Upper lobe of right lung (tissue), 1 donor: ENCODE data around the gene LMBRD2. TPM values are rescaled to one million over a fixed set of nuclear protein-coding genes. Genes with fewer than 3 reads are reported as not detected.
"Not testable (repeated sequence)": the region's sequence is repeated elsewhere in the genome, so short reads cannot be mapped to it uniquely, and the experiment has no call there.

Experiments
- ATAC-seq: fragments of 200-7000 bp; cut with Tn5 transposase; one replicate; pipeline ENCODE4 v1.9.1; 2020; ENCODE audit warnings: mild to moderate bottlenecking, moderate library complexity
- DNase-seq: peaks from one replicate; pipeline ENCODE4 v3.0.0-alpha.2; 2020
- H3K27ac ChIP-seq: fragments of 200-600 bp; one replicate; pipeline ENCODE4 v1.8.0; 2022
- H3K27me3 ChIP-seq: fragments of 200-600 bp; one replicate; pipeline ENCODE4 v1.8.0; 2022; ENCODE audit warnings: mild to moderate bottlenecking
- H3K36me3 ChIP-seq: fragments of 200-600 bp; one replicate; pipeline ENCODE4 v1.8.0; 2022
- H3K4me1 ChIP-seq: fragments of 200-600 bp; one replicate; pipeline ENCODE4 v1.8.0; 2022
- H3K4me3 ChIP-seq: fragments of 200-600 bp; one replicate; pipeline ENCODE4 v1.8.0; 2022; ENCODE audit warnings: mild to moderate bottlenecking
- H3K9me3 ChIP-seq: fragments of 200-600 bp; one replicate; pipeline ENCODE4 v1.8.0; 2022
- CTCF ChIP-seq: fragments of 200-600 bp; IDR thresholded peaks from one replicate; pipeline ENCODE4 v1.8.0; 2022; ENCODE audit warnings: antibody characterized with exemption
- intact Hi-C: fragments of 100-400 bp; cut with DNase I; formaldehyde crosslinking; loops from one replicate; pipeline ENCODE4 v1.11.0; 2022
- long read RNA-seq: library from polyadenylated mRNA; unstranded; transcript quantifications from one replicate; pipeline ENCODE4 v2.0.0, GENCODE V29; 2021
- total RNA-seq: library from RNA; stranded (reverse); fragmentation: NEBNext Ultra II Directional; extraction: Animal tissue kit (Norgen Biotek cat#: 25700); gene quantifications from one replicate; pipeline ENCODE4 v1.2.1, GENCODE V29; 2021
- donor health status: DM: no; HTN: yes; CAD: no; lungs with severe emphysema.

Gene LMBRD2
- total RNA-seq: 10.0 TPM
- long read RNA-seq, full-length matches to known transcripts: 13 of 21 reads
- long read RNA-seq, partial matches to known transcripts: 6 of 21 reads
- long read RNA-seq, other reads (novel, unspliced or antisense): 2 of 21 reads

GRCh38 chr5:36151434-36152323 lies at the start of gene LMBRD2, which contains the start of gene SKP2:
LMBRD2 (minus strand) TSS chr5:36151887; CDS start chr5:36143349, 8,538 bp downstream.
SKP2 (plus strand) TSS chr5:36152111; CDS start chr5:36152263, 152 bp downstream.
- intact Hi-C loops: no loop called here
- Histone ChIP-seq H3K27me3 (no peaks in the 10 kb centered on the region), H3K4me1 (peaks cover 34% of the 10 kb centered on the region), H3K36me3 (peaks cover 9% of the 10 kb centered on the region), H3K4me3 (peak within 1 kb of the TSS; percentile 96), H3K9me3 (no peaks in the 10 kb centered on the region), H3K27ac (peak within 1 kb of the TSS; percentile 88)
- DNase-seq (peak; percentile 99), ATAC-seq (peak; percentile 100)
- no peak for TF ChIP-seq CTCF

- Histone ChIP-seq H3K4me3 (no peak overlapping the region), H3K36me3 (peaks cover 47% of the 10 kb centered on the region), H3K27ac (no peak overlapping the region), H3K4me1 (no peaks in the 10 kb centered on the region), H3K9me3 (no peaks in the 10 kb centered on the region), H3K27me3 (no peaks in the 10 kb centered on the region)
- DNase-seq: no peak
- intact Hi-C loops: no loop called here
- ATAC-seq: no peak
- TF ChIP-seq CTCF: no peak
These were observed 48.8 kb upstream of the LMBRD2 start for GRCh38 chr5:36200513-36200912.

GRCh38 chr5:36199620-36200019 lies 47.9 kb upstream of the LMBRD2 start:
- DNase-seq (no peak), ATAC-seq (no peak)
- Histone ChIP-seq H3K4me3 (no peak overlapping the region), H3K9me3 (no peaks in the 10 kb centered on the region), H3K27ac (no peak overlapping the region), H3K27me3 (no peaks in the 10 kb centered on the region), H3K4me1 (no peaks in the 10 kb centered on the region), H3K36me3 (peaks cover 56% of the 10 kb centered on the region)
- TF ChIP-seq CTCF: no peak
- intact Hi-C loops: no loop called here

- H3K36me3 ChIP-seq: peaks cover 53% of the 10 kb centered on the region
- DNase-seq, ATAC-seq, H3K4me3 ChIP-seq, H3K4me1 ChIP-seq, H3K27me3 ChIP-seq, intact Hi-C loops, H3K27ac ChIP-seq, H3K9me3 ChIP-seq: not testable (repeated sequence)
These were observed 47.1 kb upstream of the LMBRD2 start for GRCh38 chr5:36198783-36199182.

GRCh38 chr5:36198281-36198680 lies 46.6 kb upstream of the LMBRD2 start:
- intact Hi-C loops: no loop called here
- no peak overlapping the region for H3K27ac ChIP-seq
- DNase-seq: no peak
- H3K36me3 ChIP-seq: peaks cover 53% of the 10 kb centered on the region
- no peak for TF ChIP-seq CTCF
- no peaks in the 10 kb centered on the region for H3K4me1 ChIP-seq
- no peaks in the 10 kb centered on the region for H3K27me3 ChIP-seq
- H3K9me3 ChIP-seq: no peaks in the 10 kb centered on the region
- no peak for ATAC-seq
- H3K4me3 ChIP-seq: no peak overlapping the region

- Histone ChIP-seq H3K9me3 (no peaks in the 10 kb centered on the region), H3K27ac (no peak overlapping the region), H3K36me3 (peaks cover 33% of the 10 kb centered on the region), H3K4me1 (no peaks in the 10 kb centered on the region), H3K4me3 (no peak overlapping the region), H3K27me3 (no peaks in the 10 kb centered on the region)
- intact Hi-C loops: no loop called here
- ATAC-seq: no peak
- no peak for TF ChIP-seq CTCF
- DNase-seq: no peak
These were observed 42.1 kb upstream of the LMBRD2 start for GRCh38 chr5:36193746-36194145.

- H3K27me3 ChIP-seq, H3K4me3 ChIP-seq, DNase-seq, H3K9me3 ChIP-seq, intact Hi-C loops, H3K27ac ChIP-seq, H3K4me1 ChIP-seq, ATAC-seq: not testable (repeated sequence)
- peaks cover 29% of the 10 kb centered on the region for H3K36me3 ChIP-seq
These were observed 32.7 kb upstream of the LMBRD2 start for GRCh38 chr5:36184408-36184807.
